GM10248 (cell line): Measurements from ENCODE around the gene ANKRD33.

Source experiments
- CTCF ChIA-PET: fragments of 300-600 bp; sonication (Branson Sonifier 250); formaldehyde crosslinking; extraction: SDS; loops from one replicate; lab custom pipeline; 2021; ENCODE audit warnings: antibody characterized with exemption; lab: Yijun Ruan, JAX
- POLR2A ChIA-PET: fragments of 350-650 bp; sonication (Branson Sonifier 250); formaldehyde crosslinking; extraction: SDS; loops from one replicate; lab custom pipeline; 2020; ENCODE audit warnings: antibody characterized with exemption; lab: Yijun Ruan, JAX
- DNase-seq: peaks from one replicate; pipeline ENCODE4 v3.0.0; 2012; ENCODE audit errors: extremely low spot score
- CTCF ChIP-seq: IDR thresholded peaks from 2 replicates; pipeline ENCODE4 v1.5.1; 2012; ENCODE audit warnings: mild to moderate bottlenecking, low read depth; ENCODE audit errors: extremely low read depth, missing control alignments, control extremely low read depth

The ANKRD33 gene

GRCh38 chr12:51932218-51933076 lies 44.5 kb downstream of the ANKRD33 start:
- no peak for DNase-seq
- no peak for TF ChIP-seq CTCF

GRCh38 chr12:51934080-51934479 lies 46.2 kb downstream of the ANKRD33 start:
- no peak for DNase-seq
- ChIA-PET CTCF (interaction anchor here (1.2 to 5.0 kb wide), 2 partner anchors 12 to 16 kb away, joined by 3 to 20 read pairs; no protein-coding TSS in a partner anchor), POLR2A (no interaction called here)
- no peak for TF ChIP-seq CTCF

More at GRCh38 chr12:51932218-51933076, 44.5 kb downstream of the ANKRD33 start:
- ChIA-PET POLR2A (no interaction called here), CTCF (no interaction called here)

- DNase-seq: no peak
- POLR2A ChIA-PET: no interaction called here
- no peak for TF ChIP-seq CTCF
- CTCF ChIA-PET: interaction anchor here (1.2 to 5.0 kb wide), 3 partner anchors 11 to 16 kb away, joined by 3 to 20 read pairs (median 3); no protein-coding TSS in a partner anchor
Observed at GRCh38 chr12:51937926-51938325, 50.0 kb downstream of the ANKRD33 start.

- CTCF ChIA-PET: interaction anchor here (1.6 to 5.0 kb wide), 2 partner anchors 10 to 16 kb away, joined by 3 to 20 read pairs; no protein-coding TSS in a partner anchor
- TF ChIP-seq CTCF: no peak
- DNase-seq: no peak
- POLR2A ChIA-PET: no interaction called here
Observed at GRCh38 chr12:51938726-51939125, 50.8 kb downstream of the ANKRD33 start.

- no peak for TF ChIP-seq CTCF
- no peak for DNase-seq
- CTCF ChIA-PET: no interaction called here
- POLR2A ChIA-PET: no interaction called here
Observed at GRCh38 chr12:51941011-51941581, 53.2 kb downstream of the ANKRD33 start.
